Endothelial cell of umbilical vein (primary cell): ENCODE results near the gene TUBB4A. TPM values are rescaled to one million over a fixed set of nuclear protein-coding genes. Genes with fewer than 3 reads are reported as not detected.

Source experiments
- BruUV-seq: library from RNA; stranded (reverse); fragments of 400-500 nt; replicated peaks from 2 replicates; lab custom pipeline; 2021; lab: Mats Ljungman, UMichigan
- CTCF ChIA-PET: fragments of 300-600, 350-600 bp; sonication (Branson Sonifier 250); formaldehyde crosslinking; loops from one replicate; lab custom pipeline; 2021; ENCODE audit warnings: antibody characterized with exemption, inconsistent platforms; lab: Charles Lee
- POLR2A ChIA-PET: fragments of 300-600, 350-600 bp; sonication (Branson Sonifier 250); formaldehyde crosslinking; loops from one replicate; lab custom pipeline; 2021; ENCODE audit warnings: antibody characterized with exemption, inconsistent platforms; lab: Charles Lee
- DNase-seq: peaks from one replicate; pipeline ENCODE4 v3.0.0-alpha.2; 2011; ENCODE audit warnings: low read depth, low spot score
- FAIRE-seq: peaks from 2 replicates; lab custom pipeline; 2011; peaks lifted over from hg19 to GRCh38; lab: Jason Lieb, UNC
- H2AFZ ChIP-seq: 2 replicates; pipeline ENCODE4 v1.6.0; 2012; ENCODE audit warnings: low read depth, low read length, control low read depth, inconsistent platforms
- H3K27ac ChIP-seq: 2 replicates; pipeline ENCODE4 v1.5.1; 2011; ENCODE audit warnings: low read depth, mild to moderate bottlenecking, control low read depth, low read length, moderate library complexity; ENCODE audit not compliant: insufficient read depth
- H3K27me3 ChIP-seq, 2 experiments: 2 replicates each; pipeline versions ENCODE4 v1.6.0 to v1.6.1; 2011; ENCODE audit warnings: low read length in 2 of 2, mixed read lengths in 1 of 2; ENCODE audit not compliant: control insufficient read depth in 2 of 2, insufficient read depth in 2 of 2
- H3K36me3 ChIP-seq, 2 experiments: 2 replicates in 1 of 2; 3 replicates in 1 of 2; pipeline ENCODE4 v1.5.1; 2011; ENCODE audit warnings: low read length in 2 of 2, mild to moderate bottlenecking in 1 of 2, moderate library complexity in 1 of 2; ENCODE audit not compliant: control insufficient read depth in 2 of 2, insufficient read depth in 2 of 2; ENCODE audit errors: extremely low read depth in 1 of 2
- H3K4me1 ChIP-seq: 3 replicates; pipeline ENCODE4 v1.5.1; 2011; ENCODE audit warnings: mild to moderate bottlenecking, low read length; ENCODE audit not compliant: control insufficient read depth, insufficient read depth; ENCODE audit errors: extremely low read depth
- H3K4me2 ChIP-seq: 2 replicates; pipeline ENCODE4 v1.6.1; 2011; ENCODE audit warnings: low read length, control low read depth, mixed read lengths; ENCODE audit not compliant: insufficient read depth
- H3K4me3 ChIP-seq, 3 experiments: fragments of 200-600 bp in 1 of 3; sonication (generic), shearing (Covaris generic) in 1 of 3; replicated peaks in 1 of 3; 2 replicates each; pipeline ENCODE4 v1.5.1; 2011 to 2016; ENCODE audit warnings: control low read depth in 3 of 3, low read length in 3 of 3, mild to moderate bottlenecking in 2 of 3, inconsistent platforms in 1 of 3, low read depth in 1 of 3, moderate library complexity in 1 of 3; ENCODE audit not compliant: insufficient read depth in 1 of 3
- H3K79me2 ChIP-seq: 2 replicates; pipeline ENCODE4 v1.6.0; 2012; ENCODE audit warnings: low read length, inconsistent platforms; ENCODE audit not compliant: control insufficient read depth, insufficient read depth
- H3K9ac ChIP-seq: replicated peaks from 2 replicates; pipeline ENCODE3; 2011; ENCODE audit warnings: low read length, control low read depth; ENCODE audit not compliant: insufficient read depth; ENCODE audit errors: extremely low read depth
- H3K9me1 ChIP-seq: replicated peaks from 3 replicates; pipeline ENCODE4 v1.6.0; 2011; ENCODE audit warnings: mild to moderate bottlenecking, low read length; ENCODE audit not compliant: control insufficient read depth, insufficient read depth; ENCODE audit errors: extremely low read depth
- H3K9me3 ChIP-seq: replicated peaks from 2 replicates; pipeline ENCODE4 v1.5.1; 2012; ENCODE audit warnings: low read length, inconsistent platforms; ENCODE audit not compliant: control insufficient read depth, insufficient read depth
- H4K20me1 ChIP-seq: replicated peaks from 2 replicates; pipeline ENCODE3; 2011; ENCODE audit warnings: mild to moderate bottlenecking, low read length; ENCODE audit not compliant: control insufficient read depth, insufficient read depth; ENCODE audit errors: extremely low read depth
- EZH2 ChIP-seq: IDR thresholded peaks from 2 replicates; pipeline ENCODE4 v1.6.1; 2012; ENCODE audit warnings: borderline replicate concordance, low read depth, mild to moderate bottlenecking, moderate library complexity, low read length, inconsistent platforms; ENCODE audit not compliant: severe bottlenecking
- FOS ChIP-seq: IDR thresholded peaks from 2 replicates; pipeline ENCODE4 v1.6.1; 2011; ENCODE audit warnings: mild to moderate bottlenecking, low read length, moderate library complexity, borderline replicate concordance; ENCODE audit not compliant: insufficient read depth
- GATA2 ChIP-seq: IDR thresholded peaks from 2 replicates; pipeline ENCODE4 v1.7.0; 2011; ENCODE audit warnings: low read depth, mild to moderate bottlenecking, moderate library complexity, mixed read lengths, low read length; ENCODE audit not compliant: insufficient read length, insufficient read depth
- JUN ChIP-seq: IDR thresholded peaks from 2 replicates; pipeline ENCODE4 v1.6.1; 2011; ENCODE audit warnings: borderline replicate concordance, low read depth; ENCODE audit not compliant: insufficient read length, insufficient read depth
- MYC ChIP-seq: IDR thresholded peaks from one replicate; pipeline ENCODE4 v1.6.1; 2011; ENCODE audit warnings: mild to moderate bottlenecking, low read depth, low read length
- POLR2A ChIP-seq: IDR thresholded peaks from 2 replicates; pipeline ENCODE4 v1.6.1; 2012; ENCODE audit warnings: low read depth, mild to moderate bottlenecking, control low read depth, low read length
- POLR2AphosphoS5 ChIP-seq: IDR thresholded peaks from 2 replicates; pipeline ENCODE4 v1.6.1; 2012; ENCODE audit warnings: low read depth, mild to moderate bottlenecking, control low read depth, low read length, moderate library complexity; ENCODE audit not compliant: insufficient read depth
- dilution Hi-C: fragments of 300-500 bp; cut with MboI; formaldehyde crosslinking; loops from one replicate; pipeline ENCODE4 v1.15.0; 2019; ENCODE audit warnings: low sequenced_read_pairs; ENCODE audit not compliant: extremely low pct_ligation_motif_present
- intact Hi-C: fragments of 100-400 bp; cut with micrococcal nuclease; formaldehyde crosslinking; loops from one replicate; pipeline ENCODE4 v1.10.0; 2022
- polyA plus RNA-seq, 4 experiments: library from polyadenylated mRNA; depleted of rRNA in 3 of 4; stranded (reverse) in 3 of 4; unstranded in 1 of 4; fragments of >200 nt; gene quantifications; 2 replicates each; pipeline versions ENCODE4 v1.2.1 to v1.2.3, GENCODE V29; 2011 to 2012; ENCODE audit warnings: missing spikeins in 1 of 4
- total RNA-seq: library from RNA; stranded (reverse); gene quantifications from 2 replicates; pipeline ENCODE4 v1.2.3, GENCODE V29; 2021
- TF ChIP-seq, protein P1 (sequence below): IDR thresholded peaks from 2 replicates; pipeline ENCODE4 v1.6.1; 2011; ENCODE audit not compliant: insufficient read depth, insufficient read length
- TF ChIP-seq, protein P2 (sequence below), 2 donors: IDR thresholded peaks; 1 replicate in 1 of 2; 2 replicates in 1 of 2; pipeline ENCODE4 v1.5.1; 2011; ENCODE audit warnings: low read length in 2 of 2, mild to moderate bottlenecking in 2 of 2, moderate library complexity in 2 of 2, control low read depth in 1 of 2, inconsistent platforms in 1 of 2, low read depth in 1 of 2; ENCODE audit not compliant: insufficient read depth in 1 of 2; ENCODE audit errors: extremely low read depth in 1 of 2

The TUBB4A gene
- total and polyA plus RNA-seq, 2 donors (not counting 3 experiments of a cell fraction or from before 2014, with no cell fraction given), result not detected

GRCh38 chr19:6457958-6458694 lies 44.0 kb downstream of the TUBB4A start:
- Histone ChIP-seq H3K9ac (no peak overlapping the region), H4K20me1 (no peaks in the 10 kb centered on the region), H3K9me3 (no peaks in the 10 kb centered on the region), H3K79me2 (no peaks in the 10 kb centered on the region), H3K36me3 (peaks cover 2 to 6% of the 10 kb centered on the region in 2 experiments), H3K27me3 (no peaks in the 10 kb centered on the region), H3K27ac (no peak overlapping the region), H2AFZ (no peak overlapping the region), H3K4me1 (peaks cover 7% of the 10 kb centered on the region), H3K9me1 (no peaks in the 10 kb centered on the region), H3K4me3 (no peak overlapping the region), H3K4me2 (no peak overlapping the region)
- BruUV-seq, result no TSS peak
- POLR2A ChIA-PET, result no interaction called here
- intact Hi-C loops (no loop called here), dilution Hi-C loops (no loop called here)
- TF ChIP-seq GATA2 (no peak), JUN (no peak), EZH2 (no peak), MYC (no peak), FOS (no peak), POLR2AphosphoS5 (no peak), POLR2A (no peak)
- TF ChIP-seq, protein P1, sequence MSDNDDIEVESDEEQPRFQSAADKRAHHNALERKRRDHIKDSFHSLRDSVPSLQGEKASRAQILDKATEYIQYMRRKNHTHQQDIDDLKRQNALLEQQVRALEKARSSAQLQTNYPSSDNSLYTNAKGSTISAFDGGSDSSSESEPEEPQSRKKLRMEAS, result no peak
- TF ChIP-seq, protein P2, sequence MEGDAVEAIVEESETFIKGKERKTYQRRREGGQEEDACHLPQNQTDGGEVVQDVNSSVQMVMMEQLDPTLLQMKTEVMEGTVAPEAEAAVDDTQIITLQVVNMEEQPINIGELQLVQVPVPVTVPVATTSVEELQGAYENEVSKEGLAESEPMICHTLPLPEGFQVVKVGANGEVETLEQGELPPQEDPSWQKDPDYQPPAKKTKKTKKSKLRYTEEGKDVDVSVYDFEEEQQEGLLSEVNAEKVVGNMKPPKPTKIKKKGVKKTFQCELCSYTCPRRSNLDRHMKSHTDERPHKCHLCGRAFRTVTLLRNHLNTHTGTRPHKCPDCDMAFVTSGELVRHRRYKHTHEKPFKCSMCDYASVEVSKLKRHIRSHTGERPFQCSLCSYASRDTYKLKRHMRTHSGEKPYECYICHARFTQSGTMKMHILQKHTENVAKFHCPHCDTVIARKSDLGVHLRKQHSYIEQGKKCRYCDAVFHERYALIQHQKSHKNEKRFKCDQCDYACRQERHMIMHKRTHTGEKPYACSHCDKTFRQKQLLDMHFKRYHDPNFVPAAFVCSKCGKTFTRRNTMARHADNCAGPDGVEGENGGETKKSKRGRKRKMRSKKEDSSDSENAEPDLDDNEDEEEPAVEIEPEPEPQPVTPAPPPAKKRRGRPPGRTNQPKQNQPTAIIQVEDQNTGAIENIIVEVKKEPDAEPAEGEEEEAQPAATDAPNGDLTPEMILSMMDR (IDR thresholded peaks at IDR 0.05; ENCODE audit: extremely low read depth in 1 of 2, insufficient read depth in 1 of 2, low read depth in 1 of 2, low read length in 2 of 2), result no peak
- FAIRE-seq (no peak), DNase-seq (no peak)
- CTCF ChIA-PET, result no interaction called here
